Liver (tissue), 9 donors: ENCODE data around the gene TPD52L2. TPM values are rescaled to one million over a fixed set of nuclear protein-coding genes. Genes with fewer than 3 reads are reported as not detected.

Experiments used
- DNase-seq: peaks from one replicate; pipeline ENCODE4 v3.0.0-alpha.2; 2017; ENCODE audit warnings: low spot score
- H3K27ac ChIP-seq, 2 donors: one replicate each; pipeline ENCODE4 v1.7.0; 2013; ENCODE audit warnings: inconsistent platforms in 2 of 2, low read length in 2 of 2, control low read depth in 1 of 2, low read depth in 1 of 2, mild to moderate bottlenecking in 1 of 2
- H3K27me3 ChIP-seq, 4 donors: one replicate each; pipeline versions ENCODE4 v1.6.1 to v1.7.0; 2013; ENCODE audit warnings: low read length in 3 of 4, inconsistent platforms in 1 of 4, mild to moderate bottlenecking in 1 of 4, moderate library complexity in 1 of 4; ENCODE audit not compliant: control insufficient read depth in 4 of 4, insufficient read depth in 4 of 4
- H3K36me3 ChIP-seq, 4 donors: one replicate each; pipeline versions ENCODE4 v1.6.1 to v1.7.0; 2013; ENCODE audit warnings: low read length in 3 of 4, mild to moderate bottlenecking in 3 of 4, low read depth in 1 of 4, moderate library complexity in 1 of 4; ENCODE audit not compliant: control insufficient read depth in 4 of 4, insufficient read depth in 3 of 4
- H3K4me1 ChIP-seq, 4 donors: one replicate each; pipeline versions ENCODE4 v1.6.1 to v1.7.0; 2013; ENCODE audit warnings: low read length in 3 of 4, mild to moderate bottlenecking in 3 of 4, moderate library complexity in 1 of 4; ENCODE audit not compliant: control insufficient read depth in 4 of 4, insufficient read depth in 4 of 4
- H3K4me3 ChIP-seq, 3 donors: one replicate each; pipeline versions ENCODE4 v1.6.1 to v1.7.0; 2013; ENCODE audit warnings: low read length in 3 of 3, control low read depth in 1 of 3, low read depth in 1 of 3, mild to moderate bottlenecking in 1 of 3
- H3K9ac ChIP-seq, 2 donors: one replicate each; pipeline ENCODE4 v1.7.0; 2013; ENCODE audit warnings: low read length in 2 of 2, mild to moderate bottlenecking in 2 of 2, moderate library complexity in 2 of 2, control low read depth in 1 of 2, low read depth in 1 of 2
- H3K9me3 ChIP-seq, 4 donors: one replicate each; pipeline versions ENCODE4 v1.6.1 to v1.7.0; 2013; ENCODE audit warnings: low read length in 3 of 4; ENCODE audit not compliant: control insufficient read depth in 4 of 4
- EGR1 ChIP-seq, 2 donors: IDR thresholded peaks; 2 replicates each; pipeline ENCODE4 v1.6.1; 2016 to 2018; ENCODE audit warnings: antibody characterized with exemption in 2 of 2, low read depth in 2 of 2
- FOXA2 ChIP-seq: IDR thresholded peaks from 2 replicates; pipeline ENCODE4 v1.6.1; 2016; ENCODE audit warnings: antibody characterized with exemption
- GABPA ChIP-seq, 2 donors: IDR thresholded peaks in 1 of 2; conservative IDR thresholded peaks in 1 of 2; 2 replicates each; pipeline ENCODE4 v1.6.1; 2016; ENCODE audit warnings: antibody characterized with exemption in 2 of 2, mild to moderate bottlenecking in 1 of 2, moderate library complexity in 1 of 2
- JUND ChIP-seq, 2 donors: IDR thresholded peaks; 2 replicates each; pipeline ENCODE4 v1.6.1; 2016; ENCODE audit warnings: antibody characterized with exemption in 2 of 2
- NR2F2 ChIP-seq: IDR thresholded peaks from 2 replicates; pipeline ENCODE4 v1.6.1; 2016; ENCODE audit warnings: antibody characterized with exemption
- RAD21 ChIP-seq, 2 donors: IDR thresholded peaks; 2 replicates each; pipeline ENCODE4 v1.6.1; 2016; ENCODE audit warnings: antibody characterized with exemption in 2 of 2, mild to moderate bottlenecking in 2 of 2
- RXRA ChIP-seq, 2 donors: IDR thresholded peaks; 2 replicates each; pipeline ENCODE4 v1.6.1; 2017 to 2018; ENCODE audit warnings: antibody characterized with exemption in 2 of 2, mild to moderate bottlenecking in 1 of 2
- SP1 ChIP-seq: IDR thresholded peaks from 2 replicates; pipeline ENCODE4 v1.6.1; 2018; ENCODE audit warnings: antibody characterized with exemption, mild to moderate bottlenecking
- TAF1 ChIP-seq: conservative IDR thresholded peaks from 2 replicates; pipeline ENCODE4 v1.6.1; 2016; ENCODE audit warnings: antibody characterized with exemption, mild to moderate bottlenecking
- YY1 ChIP-seq: IDR thresholded peaks from 2 replicates; pipeline ENCODE4 v1.6.1; 2016; ENCODE audit warnings: antibody characterized with exemption, mild to moderate bottlenecking
- WGBS: extraction: QIAGEN DNeasy Blood & Tissue Kit; methylation state at CpG from one replicate; pipeline ENCODE4 v1.1.7; 2013; 5-methylcytosine and 5-hydroxymethylcytosine counted together
- polyA plus RNA-seq, 2 donors: library from polyadenylated mRNA; stranded (reverse) in 1 of 2; unstranded in 1 of 2; fragments of 200-250 nt in 1 of 2; fragments of >200 nt in 1 of 2; fragmentation: Nextera tagmentation in 1 of 2; extraction: Ambion mirVana in 1 of 2; gene quantifications; one replicate each; pipeline versions ENCODE4 v1.2.1 to v1.2.3, GENCODE V29; 2013 to 2015
- total RNA-seq, 2 donors: library from RNA; depleted of rRNA; stranded (reverse); fragments of >200 nt; gene quantifications; one replicate each; pipeline ENCODE4 v1.2.3, GENCODE V29; 2014
- TF ChIP-seq, protein P1 (sequence below): IDR thresholded peaks from 2 replicates; pipeline ENCODE4 v1.6.1; 2016; ENCODE audit warnings: antibody characterized with exemption
- TF ChIP-seq, protein P2 (sequence below): IDR thresholded peaks from 2 replicates; pipeline ENCODE4 v1.6.1; 2016; ENCODE audit warnings: antibody characterized with exemption
- TF ChIP-seq, protein P3 (sequence below): IDR thresholded peaks from 2 replicates; pipeline ENCODE4 v1.6.1; 2016; ENCODE audit warnings: antibody characterized with exemption
- TF ChIP-seq, protein P4 (sequence below): IDR thresholded peaks from 2 replicates; pipeline ENCODE4 v1.6.1; 2016; ENCODE audit warnings: antibody characterized with exemption, mild to moderate bottlenecking
- TF ChIP-seq, protein P5 (sequence below): fragments of 150-350 bp; IDR thresholded peaks from 2 replicates; pipeline ENCODE4 v1.5.1; 2017; ENCODE audit warnings: improper control_type of control experiment, low read depth, low read length; ENCODE audit not compliant: missing input control
- donor health status: healthy.
- donor health status: healthy.
- donor health status: healthy.
- donor health status: healthy.
- donor health status: healthy.

The TPD52L2 gene
- total and polyA plus RNA-seq, 4 donors = 12.3 to 33.0 (median 28.2) TPM

DNA sequence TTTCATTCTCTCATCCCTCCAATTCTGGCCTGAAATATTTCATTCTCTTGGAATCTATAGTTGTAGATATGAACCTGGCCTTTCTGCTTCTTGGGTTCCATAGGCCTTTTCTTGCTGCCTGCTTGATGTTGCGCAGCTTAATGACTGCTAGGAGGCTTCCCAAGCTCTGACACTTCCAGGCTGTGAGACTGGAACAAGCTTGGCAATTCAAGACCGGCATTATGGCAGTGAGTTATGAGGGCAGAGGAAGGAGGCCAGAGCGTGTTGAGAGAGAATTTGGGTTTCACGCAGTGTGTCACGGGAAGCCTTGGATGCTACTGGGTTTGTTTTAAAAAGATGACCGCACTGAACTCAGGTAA, 28.9 kb downstream of the TPD52L2 start (continued):
- TF ChIP-seq NR2F2 = no peak
- TF ChIP-seq, protein P1, sequence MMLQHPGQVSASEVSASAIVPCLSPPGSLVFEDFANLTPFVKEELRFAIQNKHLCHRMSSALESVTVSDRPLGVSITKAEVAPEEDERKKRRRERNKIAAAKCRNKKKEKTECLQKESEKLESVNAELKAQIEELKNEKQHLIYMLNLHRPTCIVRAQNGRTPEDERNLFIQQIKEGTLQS = no peak
- no peak for TF ChIP-seq TAF1
- no peak for TF ChIP-seq GABPA (IDR thresholded peaks at IDR 0.05 in 1 of 2, conservative IDR thresholded peaks at IDR 0.05 in 1 of 2)
- TF ChIP-seq, protein P2, sequence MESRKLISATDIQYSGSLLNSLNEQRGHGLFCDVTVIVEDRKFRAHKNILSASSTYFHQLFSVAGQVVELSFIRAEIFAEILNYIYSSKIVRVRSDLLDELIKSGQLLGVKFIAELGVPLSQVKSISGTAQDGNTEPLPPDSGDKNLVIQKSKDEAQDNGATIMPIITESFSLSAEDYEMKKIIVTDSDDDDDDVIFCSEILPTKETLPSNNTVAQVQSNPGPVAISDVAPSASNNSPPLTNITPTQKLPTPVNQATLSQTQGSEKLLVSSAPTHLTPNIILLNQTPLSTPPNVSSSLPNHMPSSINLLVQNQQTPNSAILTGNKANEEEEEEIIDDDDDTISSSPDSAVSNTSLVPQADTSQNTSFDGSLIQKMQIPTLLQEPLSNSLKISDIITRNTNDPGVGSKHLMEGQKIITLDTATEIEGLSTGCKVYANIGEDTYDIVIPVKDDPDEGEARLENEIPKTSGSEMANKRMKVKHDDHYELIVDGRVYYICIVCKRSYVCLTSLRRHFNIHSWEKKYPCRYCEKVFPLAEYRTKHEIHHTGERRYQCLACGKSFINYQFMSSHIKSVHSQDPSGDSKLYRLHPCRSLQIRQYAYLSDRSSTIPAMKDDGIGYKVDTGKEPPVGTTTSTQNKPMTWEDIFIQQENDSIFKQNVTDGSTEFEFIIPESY = no peak
- TF ChIP-seq, protein P3, sequence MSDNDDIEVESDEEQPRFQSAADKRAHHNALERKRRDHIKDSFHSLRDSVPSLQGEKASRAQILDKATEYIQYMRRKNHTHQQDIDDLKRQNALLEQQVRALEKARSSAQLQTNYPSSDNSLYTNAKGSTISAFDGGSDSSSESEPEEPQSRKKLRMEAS = no peak

DNA sequence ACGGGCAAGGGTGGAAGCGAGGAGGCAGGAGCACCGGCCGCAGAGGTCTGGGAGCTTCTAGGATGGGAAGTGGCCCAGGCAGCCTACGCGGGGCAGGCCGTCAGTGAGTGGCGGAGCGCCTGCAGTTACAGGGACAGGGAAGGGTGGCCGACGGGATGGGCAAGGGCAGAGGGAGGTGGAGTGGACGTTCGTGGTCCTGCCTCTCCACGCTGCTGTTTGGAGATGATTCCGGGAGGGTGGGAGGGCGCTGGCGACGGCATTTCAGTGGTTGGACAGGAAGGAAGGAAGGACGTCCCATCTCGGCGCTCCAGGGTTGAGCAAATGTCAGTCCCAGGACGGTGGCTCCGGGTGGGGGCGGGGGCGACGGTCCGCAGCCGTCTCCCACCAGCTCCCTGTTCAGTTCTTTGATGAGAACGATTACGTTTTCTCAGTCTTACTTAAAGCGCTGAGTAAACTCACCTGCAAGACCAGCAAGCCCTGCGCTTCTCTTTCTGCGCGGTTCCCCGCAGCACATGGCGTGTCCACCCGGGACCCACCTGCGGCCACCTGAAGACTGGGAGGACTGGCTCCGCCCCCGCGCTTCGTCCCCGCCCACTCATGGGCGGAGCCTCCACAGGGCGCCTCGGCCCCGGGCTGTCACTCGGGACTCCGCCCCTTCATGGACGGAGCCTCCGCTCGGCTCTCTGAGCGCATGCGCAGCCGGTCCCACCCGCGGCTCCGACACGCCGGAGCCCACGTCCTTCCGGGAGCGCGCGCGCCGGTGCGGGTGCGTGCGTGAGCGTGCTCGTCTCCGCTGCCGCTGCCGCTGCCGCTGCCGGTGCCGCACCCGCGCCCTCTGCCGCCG, 29.5 kb downstream of the TPD52L2 start, which contains the start of gene DNAJC5:
Gene DNAJC5, plus strand, starts transcription at position 769 of the 844 bp plus-strand sequence. CDS start 33,220 bp downstream, outside the sequence.
- Histone ChIP-seq H3K4me3 (peak within 1 kb of the TSS; percentile 78 to 94 (median 90)), H3K27ac (peak within 1 kb of the TSS; percentile 86 to 87), H3K4me1 (peaks cover 0 to 36% (median 24%) of the 10 kb centered on the region in 4 donors), H3K27me3 (no peaks in the 10 kb centered on the region), H3K36me3 (peaks cover 8 to 21% (median 12%) of the 10 kb centered on the region in 4 donors), H3K9ac (peak within 1 kb of the TSS; percentile 64 to 93), H3K9me3 (no peaks in the 10 kb centered on the region)
- TF ChIP-seq RAD21 (IDR thresholded peaks at IDR 0.05) = peak in 1 of 2 donors; percentile 32
- TF ChIP-seq, protein P3 = peak; percentile 85
- no peak for TF ChIP-seq FOXA2
- TF ChIP-seq SP1 = peak; percentile 62
- TF ChIP-seq RXRA (IDR thresholded peaks at IDR 0.05) = peak; percentile 36
- TF ChIP-seq, protein P1 = no peak
- TF ChIP-seq YY1 = peak; percentile 29
- peak in 1 of 2 donors; percentile 71 for TF ChIP-seq GABPA (IDR thresholded peaks at IDR 0.05 in 1 of 2, conservative IDR thresholded peaks at IDR 0.05 in 1 of 2)
- TF ChIP-seq TAF1 = peak; percentile 37
- peak; percentile 35 to 57 for TF ChIP-seq EGR1 (IDR thresholded peaks at IDR 0.05; ENCODE audit: low read depth in 2 of 2)
- WGBS = under 1% methylated on average over 82 of the region's 82 CpGs
- peak; percentile 97 for DNase-seq

DNA sequence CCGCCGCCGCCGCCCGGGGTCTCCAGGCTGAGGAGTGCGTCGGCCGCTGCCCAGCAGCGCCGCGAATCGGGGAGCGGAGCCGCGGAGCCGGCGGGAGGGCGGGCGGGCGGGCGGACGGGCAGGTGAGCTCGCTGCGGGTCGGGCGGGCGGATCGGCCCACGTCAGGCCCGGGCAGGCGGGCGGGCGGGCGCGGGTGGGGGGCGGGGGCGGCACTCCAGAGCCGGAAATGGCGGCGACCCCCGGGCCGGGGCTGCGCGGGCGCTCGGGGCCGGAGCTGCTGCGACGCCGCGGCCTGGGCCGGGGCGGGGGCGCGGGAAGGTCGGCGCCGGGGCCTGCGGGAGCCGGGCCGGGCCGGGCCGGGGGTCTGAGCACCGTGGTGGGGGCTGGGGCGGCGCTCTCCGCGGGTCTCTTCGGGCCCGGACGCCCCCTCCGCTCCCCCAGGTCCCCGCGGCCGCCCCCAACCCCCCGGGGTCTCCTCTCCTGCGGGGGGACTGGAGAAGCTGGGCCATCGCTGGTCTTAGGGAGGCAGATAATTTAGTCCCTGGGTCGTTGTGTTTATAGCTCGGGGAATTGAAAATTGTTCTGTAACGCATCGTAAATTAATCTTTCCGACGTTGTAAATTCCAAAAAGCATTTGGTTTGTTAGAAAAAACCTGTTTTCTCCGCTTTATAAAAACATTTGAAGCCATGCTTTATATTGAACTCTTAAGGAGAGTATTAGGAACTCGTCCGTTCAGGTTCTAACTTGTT, 30.3 kb downstream of the TPD52L2 start:
- under 1% methylated on average over 87 of the region's 87 CpGs for WGBS
- no peaks in the 10 kb centered on the region for H3K9me3 ChIP-seq
- H3K4me1 ChIP-seq = peaks cover 3 to 36% (median 25%) of the 10 kb centered on the region in 4 donors
- H3K4me3 ChIP-seq = peak overlapping the region; percentile 31 to 94 (median 90)
- H3K36me3 ChIP-seq = peaks cover 2 to 13% (median 8%) of the 10 kb centered on the region in 4 donors
- H3K27ac ChIP-seq = peak overlapping the region; percentile 86 to 87
- no peak for DNase-seq
- peak overlapping the region; percentile 64 to 93 for H3K9ac ChIP-seq
- no peaks in the 10 kb centered on the region for H3K27me3 ChIP-seq
- TF ChIP-seq RXRA (IDR thresholded peaks at IDR 0.05) (no peak), TAF1 (no peak), EGR1 (IDR thresholded peaks at IDR 0.05; ENCODE audit: low read depth in 2 of 2) (no peak), JUND (IDR thresholded peaks at IDR 0.05) (no peak), FOXA2 (no peak), GABPA (IDR thresholded peaks at IDR 0.05 in 1 of 2, conservative IDR thresholded peaks at IDR 0.05 in 1 of 2) (no peak), SP1 (no peak)
- TF ChIP-seq, protein P4, sequence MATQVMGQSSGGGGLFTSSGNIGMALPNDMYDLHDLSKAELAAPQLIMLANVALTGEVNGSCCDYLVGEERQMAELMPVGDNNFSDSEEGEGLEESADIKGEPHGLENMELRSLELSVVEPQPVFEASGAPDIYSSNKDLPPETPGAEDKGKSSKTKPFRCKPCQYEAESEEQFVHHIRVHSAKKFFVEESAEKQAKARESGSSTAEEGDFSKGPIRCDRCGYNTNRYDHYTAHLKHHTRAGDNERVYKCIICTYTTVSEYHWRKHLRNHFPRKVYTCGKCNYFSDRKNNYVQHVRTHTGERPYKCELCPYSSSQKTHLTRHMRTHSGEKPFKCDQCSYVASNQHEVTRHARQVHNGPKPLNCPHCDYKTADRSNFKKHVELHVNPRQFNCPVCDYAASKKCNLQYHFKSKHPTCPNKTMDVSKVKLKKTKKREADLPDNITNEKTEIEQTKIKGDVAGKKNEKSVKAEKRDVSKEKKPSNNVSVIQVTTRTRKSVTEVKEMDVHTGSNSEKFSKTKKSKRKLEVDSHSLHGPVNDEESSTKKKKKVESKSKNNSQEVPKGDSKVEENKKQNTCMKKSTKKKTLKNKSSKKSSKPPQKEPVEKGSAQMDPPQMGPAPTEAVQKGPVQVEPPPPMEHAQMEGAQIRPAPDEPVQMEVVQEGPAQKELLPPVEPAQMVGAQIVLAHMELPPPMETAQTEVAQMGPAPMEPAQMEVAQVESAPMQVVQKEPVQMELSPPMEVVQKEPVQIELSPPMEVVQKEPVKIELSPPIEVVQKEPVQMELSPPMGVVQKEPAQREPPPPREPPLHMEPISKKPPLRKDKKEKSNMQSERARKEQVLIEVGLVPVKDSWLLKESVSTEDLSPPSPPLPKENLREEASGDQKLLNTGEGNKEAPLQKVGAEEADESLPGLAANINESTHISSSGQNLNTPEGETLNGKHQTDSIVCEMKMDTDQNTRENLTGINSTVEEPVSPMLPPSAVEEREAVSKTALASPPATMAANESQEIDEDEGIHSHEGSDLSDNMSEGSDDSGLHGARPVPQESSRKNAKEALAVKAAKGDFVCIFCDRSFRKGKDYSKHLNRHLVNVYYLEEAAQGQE = no peak
- TF ChIP-seq, protein P3 = no peak
- TF ChIP-seq, protein P5, sequence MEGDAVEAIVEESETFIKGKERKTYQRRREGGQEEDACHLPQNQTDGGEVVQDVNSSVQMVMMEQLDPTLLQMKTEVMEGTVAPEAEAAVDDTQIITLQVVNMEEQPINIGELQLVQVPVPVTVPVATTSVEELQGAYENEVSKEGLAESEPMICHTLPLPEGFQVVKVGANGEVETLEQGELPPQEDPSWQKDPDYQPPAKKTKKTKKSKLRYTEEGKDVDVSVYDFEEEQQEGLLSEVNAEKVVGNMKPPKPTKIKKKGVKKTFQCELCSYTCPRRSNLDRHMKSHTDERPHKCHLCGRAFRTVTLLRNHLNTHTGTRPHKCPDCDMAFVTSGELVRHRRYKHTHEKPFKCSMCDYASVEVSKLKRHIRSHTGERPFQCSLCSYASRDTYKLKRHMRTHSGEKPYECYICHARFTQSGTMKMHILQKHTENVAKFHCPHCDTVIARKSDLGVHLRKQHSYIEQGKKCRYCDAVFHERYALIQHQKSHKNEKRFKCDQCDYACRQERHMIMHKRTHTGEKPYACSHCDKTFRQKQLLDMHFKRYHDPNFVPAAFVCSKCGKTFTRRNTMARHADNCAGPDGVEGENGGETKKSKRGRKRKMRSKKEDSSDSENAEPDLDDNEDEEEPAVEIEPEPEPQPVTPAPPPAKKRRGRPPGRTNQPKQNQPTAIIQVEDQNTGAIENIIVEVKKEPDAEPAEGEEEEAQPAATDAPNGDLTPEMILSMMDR = no peak
- TF ChIP-seq, protein P1 = no peak
